ENCODE data around the gene YOD1.
A peak's percentile ranks its signal among the peaks of the same experiment; 100 is the strongest.

The YOD1 gene

GRCh38 chr1:207089627-207090355 is 38.8 kb upstream of the YOD1 start:
- TF ChIP-seq CTCF (conservative IDR thresholded peaks at IDR 0.05; ENCODE audit: low read depth, low read length) = no peak
- Histone ChIP-seq H3K9ac (peak overlapping the region; percentile 36; the same call in 1 of the 2 replicates), H3K36me3 (ENCODE audit: insufficient read depth) (no peaks in the 10 kb centered on the region), H3K27ac (peak overlapping the region; percentile 52), H3K79me2 (ENCODE audit: insufficient read depth, low read depth) (no peaks in the 10 kb centered on the region), H3K4me3 (IDR thresholded peaks at IDR 0.05; ENCODE audit: insufficient read depth, low read depth, low read length) (no peak overlapping the region), H3K4me1 (ENCODE audit: low read depth, poor library complexity, severe bottlenecking) (peaks cover 77% of the 10 kb centered on the region), H3K27me3 (ENCODE audit: insufficient read depth, low read depth) (no peaks in the 10 kb centered on the region), H4K20me1 (ENCODE audit: insufficient read depth) (no peaks in the 10 kb centered on the region), H3K4me2 (peak overlapping the region; percentile 42), H2AFZ (ENCODE audit: low read depth) (peak overlapping the region; percentile 14; the same call in 1 of the 2 replicates)

- Histone ChIP-seq H2AFZ (ENCODE audit: low read depth) (peak within 1 kb of the TSS; percentile 14), H3K4me2 (peak within 1 kb of the TSS; percentile 42), H3K79me2 (ENCODE audit: insufficient read depth, low read depth) (no peaks in the 10 kb centered on the region), H3K9ac (peak within 1 kb of the TSS; percentile 36; the same call in 1 of the 2 replicates), H3K4me1 (ENCODE audit: low read depth, poor library complexity, severe bottlenecking) (peaks cover 86% of the 10 kb centered on the region), H3K36me3 (ENCODE audit: insufficient read depth) (no peaks in the 10 kb centered on the region), H3K4me3 (IDR thresholded peaks at IDR 0.05; ENCODE audit: insufficient read depth, low read depth, low read length) (no peak within 1 kb of the TSS), H3K27me3 (ENCODE audit: insufficient read depth, low read depth) (no peaks in the 10 kb centered on the region), H4K20me1 (ENCODE audit: insufficient read depth) (no peaks in the 10 kb centered on the region), H3K27ac (peak within 1 kb of the TSS; percentile 52)
- TF ChIP-seq CTCF (conservative IDR thresholded peaks at IDR 0.05; ENCODE audit: low read depth, low read length) = no peak
These were observed 38.0 kb upstream of the YOD1 start, which contains the start of gene C4BPB for GRCh38 chr1:207088701-207089626. Gene C4BPB (plus strand): TSS chr1:207088860. CDS start chr1:207089532, 672 bp downstream.

- no peak for TF ChIP-seq CTCF (conservative IDR thresholded peaks at IDR 0.05; ENCODE audit: low read depth, low read length)
- peak overlapping the region; percentile 14; the same call in 1 of the 2 replicates for H2AFZ ChIP-seq (ENCODE audit: low read depth)
- H3K79me2 ChIP-seq (ENCODE audit: insufficient read depth, low read depth) = no peaks in the 10 kb centered on the region
- no peak overlapping the region for H3K4me3 ChIP-seq (IDR thresholded peaks at IDR 0.05; ENCODE audit: insufficient read depth, low read depth, low read length)
- H3K27me3 ChIP-seq (ENCODE audit: insufficient read depth, low read depth) = no peaks in the 10 kb centered on the region
- peak overlapping the region; percentile 42 for H3K4me2 ChIP-seq
- H3K4me1 ChIP-seq (ENCODE audit: low read depth, poor library complexity, severe bottlenecking) = peaks cover 94% of the 10 kb centered on the region
- H3K36me3 ChIP-seq (ENCODE audit: insufficient read depth) = no peaks in the 10 kb centered on the region
- H4K20me1 ChIP-seq (ENCODE audit: insufficient read depth) = no peaks in the 10 kb centered on the region
- H3K9ac ChIP-seq = no peak overlapping the region
- H3K27ac ChIP-seq = peak overlapping the region; percentile 52; the same call in 1 of the 2 replicates
These were observed 37.2 kb upstream of the YOD1 start for GRCh38 chr1:207088161-207088560.

- Histone ChIP-seq H4K20me1 (ENCODE audit: insufficient read depth) (no peaks in the 10 kb centered on the region), H2AFZ (ENCODE audit: low read depth) (no peak overlapping the region), H3K4me1 (ENCODE audit: low read depth, poor library complexity, severe bottlenecking) (peaks cover 95% of the 10 kb centered on the region), H3K27ac (no peak overlapping the region), H3K79me2 (ENCODE audit: insufficient read depth, low read depth) (no peaks in the 10 kb centered on the region), H3K4me3 (IDR thresholded peaks at IDR 0.05; ENCODE audit: insufficient read depth, low read depth, low read length) (no peak overlapping the region), H3K27me3 (ENCODE audit: insufficient read depth, low read depth) (no peaks in the 10 kb centered on the region), H3K4me2 (no peak overlapping the region), H3K9ac (no peak overlapping the region), H3K36me3 (ENCODE audit: insufficient read depth) (no peaks in the 10 kb centered on the region)
- no peak for TF ChIP-seq CTCF (conservative IDR thresholded peaks at IDR 0.05; ENCODE audit: low read depth, low read length)
These were observed 34.9 kb upstream of the YOD1 start for GRCh38 chr1:207085887-207086286.
